Stimulated activated CD8-positive, alpha-beta memory T cell treated with anti-CD3 and anti-CD28 coated beads, Interleukin-7, amount 100 ng/mL, for 48 hours (primary cell): ENCODE measurements around the gene BID.

Source experiments
- DNase-seq, 2 donors: peaks; one replicate each; pipeline ENCODE4 v3.0.0-alpha.2; 2020; ENCODE audit warnings: low read depth in 1 of 2; ENCODE audit errors: extremely low read depth in 1 of 2

BID gene

GRCh38 chr22:17784776-17785175, 10.5 kb upstream of the BID start:
- no peak for DNase-seq

- DNase-seq: no peak
Measured at GRCh38 chr22:17783773-17784480, 9.7 kb upstream of the BID start.

- DNase-seq: no peak
Measured at GRCh38 chr22:17783312-17783711, 9.0 kb upstream of the BID start.

- no peak for DNase-seq
Measured at GRCh38 chr22:17782621-17783020, 8.4 kb upstream of the BID start.

GRCh38 chr22:17782158-17782557, 7.9 kb upstream of the BID start:
- no peak for DNase-seq

- DNase-seq: peak; percentile 35 to 56
Measured at GRCh38 chr22:17781319-17782031, 7.2 kb upstream of the BID start.

- no peak for DNase-seq
Measured at GRCh38 chr22:17780741-17781318, 6.6 kb upstream of the BID start.

GRCh38 chr22:17780116-17780740, 6.0 kb upstream of the BID start:
- DNase-seq: no peak

- no peak for DNase-seq
Measured at GRCh38 chr22:17779286-17780115, 5.2 kb upstream of the BID start.

GRCh38 chr22:17778412-17778976, 4.2 kb upstream of the BID start:
- no peak for DNase-seq

- no peak for DNase-seq
Measured at GRCh38 chr22:17777717-17778044, 3.4 kb upstream of the BID start.

- peak in 1 of 2 donors; percentile 62 for DNase-seq
Measured at GRCh38 chr22:17777005-17777716, 2.9 kb upstream of the BID start.

GRCh38 chr22:17775781-17776465, 1.7 kb upstream of the BID start:
- DNase-seq: no peak

GRCh38 chr22:17774926-17775685, 837 bp upstream of the BID start:
- no peak for DNase-seq

GRCh38 chr22:17773606-17774205, 563 bp downstream of the BID start:
- DNase-seq: peak; percentile 47 to 65

- DNase-seq: no peak
Measured at GRCh38 chr22:17772958-17773605, 1.2 kb downstream of the BID start.

- DNase-seq: no peak
Measured at GRCh38 chr22:17772249-17772957, 1.9 kb downstream of the BID start.
